HG02852 (cell line): ENCODE data around the gene SOX30.
"Not testable (repeated sequence)": the region's sequence is repeated elsewhere in the genome, so short reads cannot be mapped to it uniquely, and the experiment has no call there.

ENCODE experiments used
- ATAC-seq: cut with Tn5 transposase; IDR thresholded peaks from one replicate; pipeline ENCODE4 v1.9.1; 2021; ENCODE audit warnings: mild to moderate bottlenecking, moderate library complexity; ENCODE audit not compliant: unreplicated experiment

SOX30 gene

DNA sequence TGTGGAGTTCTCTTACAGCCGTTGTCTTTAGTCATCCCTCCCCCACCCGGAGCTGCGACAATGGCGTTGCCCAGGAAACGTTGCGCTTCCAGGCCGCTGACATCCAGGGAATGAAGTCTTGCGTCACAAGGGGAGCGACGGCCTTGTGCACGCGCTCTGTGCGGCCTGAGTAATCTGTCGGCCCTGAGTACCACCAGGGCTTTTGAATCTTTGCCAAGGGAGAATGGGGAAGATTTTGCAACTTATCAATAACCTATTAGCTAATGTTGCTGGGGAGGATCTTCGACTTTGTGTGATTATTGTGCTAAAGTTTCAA is at the start of gene SOX30:
TSS of gene SOX30 (minus strand) at position 62 of the 316 bp plus-strand sequence. CDS start 360 bp downstream, outside the sequence.
- no peak for ATAC-seq

DNA sequence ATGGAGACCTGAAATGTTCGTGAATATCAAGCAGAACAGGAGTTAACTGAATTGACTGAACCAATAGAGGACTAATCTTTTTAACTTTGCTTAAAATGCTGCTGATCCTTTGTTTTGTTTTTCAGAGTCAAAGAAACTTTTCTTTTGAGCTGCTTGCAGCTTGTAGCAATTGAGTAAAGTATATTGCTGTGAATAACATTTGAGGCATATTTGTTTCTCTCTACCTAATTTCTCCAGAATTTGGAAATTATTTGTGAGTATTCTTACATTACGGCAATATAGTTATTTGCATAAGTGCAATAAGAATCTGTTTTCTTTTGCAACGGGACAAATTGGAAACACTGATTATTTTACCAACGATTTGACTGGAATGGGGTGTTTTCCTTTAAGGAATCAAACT is 46.4 kb upstream of the SOX30 start:
- not testable (repeated sequence) for ATAC-seq

DNA sequence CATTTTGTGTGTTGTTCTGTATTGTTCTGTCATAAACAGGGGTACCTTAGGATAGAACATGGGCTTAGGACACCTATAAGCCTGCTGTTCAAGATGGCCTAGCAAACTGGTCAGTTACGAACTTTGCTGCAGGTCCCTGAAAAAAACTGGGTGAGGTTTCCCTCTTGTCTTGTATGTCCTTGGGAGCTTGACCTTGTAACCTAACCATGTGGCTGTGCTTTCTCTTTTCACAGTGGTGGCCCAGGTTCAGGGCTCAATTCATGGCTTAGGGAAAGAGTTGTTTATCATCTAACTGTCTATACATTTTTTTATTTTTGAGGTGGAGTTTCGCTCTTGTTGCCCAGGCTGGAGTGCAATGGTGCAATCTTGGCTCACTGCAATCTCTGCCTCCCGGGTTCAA is 43.9 kb upstream of the SOX30 start:
- ATAC-seq = not testable (repeated sequence)

DNA sequence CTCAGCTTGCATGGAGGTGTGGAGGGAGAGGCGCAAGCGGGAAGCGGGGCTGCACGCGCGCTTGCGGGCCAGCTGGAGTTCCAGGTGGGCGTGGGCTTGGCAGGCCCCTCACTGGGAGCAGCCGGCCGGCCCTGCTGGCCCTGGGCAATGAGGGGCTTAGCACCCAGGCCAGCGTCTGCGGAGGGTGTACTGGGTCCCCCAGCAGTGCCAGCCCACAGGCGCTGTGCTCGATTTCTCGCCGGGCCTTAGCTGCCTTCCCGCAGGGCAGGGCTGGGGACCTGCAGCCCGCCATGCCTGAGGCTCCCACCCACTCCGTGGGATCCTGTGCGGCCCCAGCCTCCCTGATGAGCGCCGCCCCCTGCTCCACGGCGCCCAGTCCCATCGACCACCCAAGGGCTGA is 41.6 kb upstream of the SOX30 start:
- not testable (repeated sequence) for ATAC-seq

DNA sequence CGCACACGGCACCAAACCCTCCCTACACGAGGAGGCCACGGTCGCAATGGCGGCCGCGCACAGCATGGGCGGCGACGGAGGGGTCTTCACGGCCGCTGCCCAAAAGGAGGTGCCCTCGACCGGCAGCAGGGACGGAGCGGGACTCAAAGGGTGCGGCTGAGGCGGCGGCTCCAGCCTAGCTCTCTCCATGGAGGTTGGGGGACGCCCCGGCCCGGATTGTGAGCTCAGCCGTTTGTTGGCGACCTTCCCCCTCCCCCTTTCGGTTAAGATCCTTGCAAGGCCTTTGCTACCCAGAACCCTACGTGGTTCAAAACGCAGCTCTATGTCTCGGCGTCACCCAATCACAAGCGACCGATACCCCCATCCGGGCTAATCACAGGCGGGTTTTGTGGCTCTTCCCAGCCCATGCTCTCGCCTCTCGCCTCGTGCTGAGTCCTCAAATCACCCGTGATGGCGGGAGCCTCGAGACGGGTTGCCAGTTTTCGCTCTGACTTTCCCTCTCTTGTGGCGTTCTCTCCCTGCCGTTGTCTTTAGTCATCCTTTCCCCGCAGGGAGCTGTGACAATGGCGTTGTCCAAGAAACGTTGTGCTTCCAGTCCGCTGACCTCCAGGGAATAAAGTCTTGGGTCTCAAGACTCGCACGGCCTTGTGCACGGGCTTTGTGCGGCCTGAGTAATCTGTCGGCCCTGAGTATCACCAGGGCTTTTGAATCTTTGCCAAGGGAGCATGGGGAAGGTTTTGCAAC is 38.6 kb upstream of the SOX30 start:
- ATAC-seq = no peak

DNA sequence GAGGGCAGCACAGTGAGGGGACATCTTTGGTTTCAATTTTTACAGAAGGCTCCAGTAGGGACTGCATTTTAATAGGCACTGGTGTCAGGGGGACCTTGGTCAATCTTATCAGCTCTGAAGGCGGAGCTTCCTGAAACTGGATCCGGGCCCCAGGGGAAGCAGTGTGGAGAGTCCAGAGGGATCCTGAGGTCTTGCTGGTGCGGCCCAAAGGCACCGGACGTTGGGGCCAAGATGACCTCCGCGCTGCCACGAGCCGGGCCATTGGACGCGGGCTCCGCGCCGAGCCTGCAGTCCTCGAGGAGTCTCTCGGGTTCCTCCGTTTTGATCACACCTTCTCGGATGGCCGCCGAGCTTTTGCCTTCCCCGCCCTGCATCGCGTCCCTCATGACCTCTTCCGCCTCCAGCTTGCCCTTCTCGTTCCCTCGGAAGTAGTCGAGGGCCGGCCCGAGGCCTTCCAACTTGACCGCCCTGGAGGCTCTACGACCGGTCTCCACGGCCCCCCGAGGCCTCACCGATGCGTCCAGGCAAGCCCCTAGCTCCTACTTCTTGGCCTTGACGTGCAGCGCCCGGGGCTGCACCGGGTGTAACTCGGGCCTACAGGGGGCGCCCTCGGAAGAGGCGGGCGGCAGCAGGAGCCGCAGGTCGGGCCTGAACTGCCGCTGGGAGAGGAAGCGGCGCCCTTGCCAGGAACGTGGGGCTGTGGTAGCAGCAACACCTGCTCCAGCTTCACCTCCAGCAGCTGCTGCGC is 37.9 kb upstream of the SOX30 start:
- ATAC-seq = no peak

DNA sequence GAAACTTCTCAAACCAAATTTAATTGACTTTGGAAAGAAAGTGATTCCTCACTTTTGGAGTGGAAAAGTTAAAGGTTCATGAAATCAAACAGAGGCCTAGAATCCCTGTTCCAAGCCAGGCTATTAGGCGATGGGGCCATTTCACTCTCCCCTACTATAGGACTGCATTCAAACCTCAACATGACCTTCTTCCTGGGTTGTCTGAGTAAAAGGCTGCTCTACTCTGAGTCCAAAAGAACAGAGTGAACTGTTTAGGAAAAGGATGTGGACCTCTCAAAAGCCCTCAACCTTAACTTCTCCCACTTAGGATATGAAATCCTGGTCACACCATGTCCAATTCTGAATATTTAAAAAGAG is 34.9 kb upstream of the SOX30 start:
- ATAC-seq = no peak

DNA sequence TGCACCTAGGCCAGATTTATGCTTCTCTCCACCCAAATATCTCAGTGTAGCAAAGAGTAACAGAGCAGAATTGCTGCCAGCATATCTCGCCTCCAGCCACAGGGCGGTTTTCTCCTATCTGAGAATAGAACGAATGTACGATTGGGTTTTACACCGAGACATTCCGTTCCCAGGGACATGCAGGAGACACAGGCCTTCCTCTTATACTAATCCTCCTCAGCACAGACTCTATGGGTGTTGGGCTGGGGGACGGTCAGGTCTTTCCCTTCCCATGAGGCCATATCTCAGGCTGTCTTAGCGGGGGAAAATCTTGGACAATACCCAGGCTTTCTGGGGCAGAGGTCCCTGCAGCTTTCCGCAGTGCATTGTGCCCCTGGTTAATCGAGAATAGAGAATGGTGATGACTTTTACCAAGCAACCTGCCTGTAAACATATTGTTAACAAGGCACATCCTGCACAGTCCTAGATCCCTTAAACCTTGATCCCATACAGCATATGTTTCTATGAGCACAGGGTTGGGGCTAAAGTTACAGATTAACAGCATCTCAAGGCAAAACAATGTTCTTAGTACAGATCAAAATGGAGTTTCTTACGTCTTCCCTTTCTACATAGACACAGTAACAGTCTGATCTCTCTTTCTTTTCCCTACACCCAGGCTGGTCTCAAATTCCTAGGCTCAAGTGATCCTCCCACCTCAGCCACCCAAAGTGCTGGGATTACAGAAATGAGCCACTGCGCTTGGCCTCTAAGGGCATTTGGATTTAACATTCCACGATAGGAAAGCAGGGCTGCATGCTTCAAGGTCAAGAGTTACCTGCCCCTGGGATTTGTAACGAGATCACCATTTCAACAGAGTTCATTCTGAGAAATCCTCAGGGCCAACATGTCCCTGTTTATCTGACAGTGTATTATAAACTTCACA is 34.3 kb upstream of the SOX30 start:
- ATAC-seq = not testable (repeated sequence)

DNA sequence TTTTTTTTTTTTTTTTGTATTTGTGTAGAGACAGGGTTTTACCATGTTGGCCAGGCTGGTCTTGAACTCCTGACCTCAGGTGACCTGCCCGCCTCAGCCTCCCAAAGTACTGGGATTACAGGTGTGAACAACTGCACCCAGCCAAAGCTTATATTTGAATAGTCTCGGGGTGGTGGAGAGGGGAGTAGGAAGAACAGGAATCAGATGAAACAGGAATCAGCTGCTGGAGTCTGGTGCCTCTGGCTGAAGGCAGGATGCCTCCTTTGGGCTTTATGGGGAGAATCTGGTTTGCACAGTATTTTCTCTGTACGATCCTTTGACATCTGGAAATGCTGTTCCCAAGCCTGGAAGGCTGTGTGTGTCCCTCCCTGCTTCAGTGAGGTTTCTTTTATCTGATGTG is 30.0 kb upstream of the SOX30 start:
- ATAC-seq = no peak

DNA sequence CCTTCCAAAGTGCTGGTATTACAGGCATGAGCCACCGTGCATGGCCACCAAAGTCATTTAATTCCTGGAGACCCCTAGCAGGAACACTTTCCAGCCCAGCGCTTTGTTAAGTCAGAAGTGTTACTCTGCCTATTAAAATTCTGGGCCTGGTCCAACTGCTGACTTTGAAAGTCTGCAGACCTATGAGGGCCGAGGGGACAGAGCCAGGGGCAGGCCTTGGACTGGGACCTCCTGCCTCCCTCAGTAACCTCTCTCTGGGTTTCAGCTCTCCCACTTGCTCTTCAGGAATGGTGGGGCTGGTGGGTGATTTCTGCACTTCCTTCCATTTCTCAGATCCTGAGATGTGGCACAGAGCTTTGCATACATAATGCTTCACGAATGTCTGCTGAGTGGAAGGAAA is 28.8 kb upstream of the SOX30 start:
- ATAC-seq = no peak

DNA sequence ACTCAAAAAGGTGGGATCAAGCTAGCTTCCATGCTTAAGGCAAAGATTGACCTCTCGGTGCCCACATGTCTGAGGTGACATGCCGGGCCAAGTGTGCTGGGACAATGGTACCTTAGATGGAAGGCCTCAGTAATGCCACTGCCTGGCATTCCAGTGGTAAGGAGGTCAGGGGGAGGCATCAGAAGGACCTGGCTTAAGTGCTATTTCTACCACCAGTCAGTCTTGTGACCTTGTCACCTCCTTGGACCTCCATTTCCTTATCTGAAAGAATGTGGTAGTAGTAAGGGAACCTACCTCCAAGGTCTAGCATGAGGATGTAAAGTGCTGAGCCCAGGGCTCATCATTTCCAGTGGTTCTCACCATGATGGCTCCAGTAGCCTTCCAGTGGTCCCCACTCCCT is 28.0 kb upstream of the SOX30 start:
- no peak for ATAC-seq

DNA sequence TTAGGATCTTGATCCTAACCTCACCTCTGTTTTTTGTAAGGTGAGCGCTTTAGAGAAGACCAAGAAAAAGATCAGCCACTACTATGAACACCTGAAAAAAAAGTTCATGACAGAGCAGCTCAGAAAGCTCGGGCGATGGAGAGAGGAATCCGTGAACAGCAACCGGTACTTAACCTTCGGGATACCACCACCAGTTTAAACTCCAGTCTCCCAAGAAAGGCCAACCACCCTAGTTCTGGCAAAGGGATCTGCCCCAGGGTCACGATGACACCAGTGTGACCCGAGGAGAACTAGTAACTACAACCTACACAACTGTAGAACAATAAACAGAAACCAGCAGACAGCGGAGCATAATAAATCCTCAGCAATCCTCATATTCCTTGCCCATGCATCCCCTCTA is 27.6 kb upstream of the SOX30 start:
- ATAC-seq = no peak

DNA sequence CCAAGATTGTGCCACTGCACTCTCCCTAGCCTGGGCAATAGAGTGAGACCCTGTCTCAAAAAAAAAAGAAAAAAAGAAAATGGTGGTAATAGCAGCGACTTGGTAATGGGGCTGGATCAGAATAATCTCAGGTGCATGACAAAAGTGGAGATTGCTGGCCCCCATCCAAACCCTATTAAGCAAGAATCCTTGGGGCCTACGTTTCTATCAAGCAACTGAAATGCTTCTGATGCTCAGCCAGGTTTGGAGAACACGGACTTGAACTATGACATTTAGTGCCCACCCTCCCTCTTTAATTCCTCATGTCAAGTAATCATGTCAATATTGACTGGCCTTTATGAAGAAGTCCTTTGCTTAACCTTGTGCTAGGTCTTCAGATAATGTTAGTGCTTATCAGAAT is 25.7 kb upstream of the SOX30 start:
- no peak for ATAC-seq

DNA sequence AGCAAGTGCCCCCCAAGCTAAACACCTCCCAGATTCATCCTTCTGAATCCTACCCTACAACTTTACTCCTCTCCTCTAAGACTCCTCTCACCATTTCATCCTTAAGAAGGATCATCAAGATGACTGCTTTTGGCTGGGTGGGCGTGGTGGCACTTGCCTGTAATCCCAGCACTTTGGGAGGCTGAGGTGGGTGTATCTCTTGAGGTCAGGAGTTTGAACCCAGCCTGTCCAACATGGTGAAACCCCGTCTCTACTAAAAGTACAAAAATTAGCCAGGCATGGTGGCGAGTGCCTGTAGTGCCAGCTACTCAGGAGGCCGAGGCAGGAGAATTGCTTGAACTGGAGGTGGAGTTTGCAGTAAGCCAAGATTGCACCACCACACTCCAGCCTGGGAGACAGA is 22.1 kb upstream of the SOX30 start:
- ATAC-seq = not testable (repeated sequence)

DNA sequence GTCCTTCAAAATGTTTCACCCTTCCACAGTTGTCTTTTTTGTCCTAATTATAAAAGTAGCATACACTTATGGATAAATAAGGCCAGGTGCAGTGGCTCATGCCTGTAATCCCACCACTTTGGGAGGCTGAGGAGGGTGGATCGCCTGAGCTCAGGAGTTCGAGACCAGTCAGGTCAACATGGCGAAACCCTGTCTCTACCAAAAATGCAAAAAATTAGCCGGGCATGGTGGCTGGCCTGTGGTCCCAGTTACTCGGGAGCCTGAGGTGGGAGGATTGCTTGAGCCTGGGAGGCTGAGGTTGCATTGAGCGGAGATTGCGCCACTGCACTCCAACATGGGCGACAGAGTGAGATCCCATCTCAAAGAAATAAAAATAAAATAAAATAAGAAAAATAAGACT is 20.7 kb upstream of the SOX30 start:
- ATAC-seq = no peak

DNA sequence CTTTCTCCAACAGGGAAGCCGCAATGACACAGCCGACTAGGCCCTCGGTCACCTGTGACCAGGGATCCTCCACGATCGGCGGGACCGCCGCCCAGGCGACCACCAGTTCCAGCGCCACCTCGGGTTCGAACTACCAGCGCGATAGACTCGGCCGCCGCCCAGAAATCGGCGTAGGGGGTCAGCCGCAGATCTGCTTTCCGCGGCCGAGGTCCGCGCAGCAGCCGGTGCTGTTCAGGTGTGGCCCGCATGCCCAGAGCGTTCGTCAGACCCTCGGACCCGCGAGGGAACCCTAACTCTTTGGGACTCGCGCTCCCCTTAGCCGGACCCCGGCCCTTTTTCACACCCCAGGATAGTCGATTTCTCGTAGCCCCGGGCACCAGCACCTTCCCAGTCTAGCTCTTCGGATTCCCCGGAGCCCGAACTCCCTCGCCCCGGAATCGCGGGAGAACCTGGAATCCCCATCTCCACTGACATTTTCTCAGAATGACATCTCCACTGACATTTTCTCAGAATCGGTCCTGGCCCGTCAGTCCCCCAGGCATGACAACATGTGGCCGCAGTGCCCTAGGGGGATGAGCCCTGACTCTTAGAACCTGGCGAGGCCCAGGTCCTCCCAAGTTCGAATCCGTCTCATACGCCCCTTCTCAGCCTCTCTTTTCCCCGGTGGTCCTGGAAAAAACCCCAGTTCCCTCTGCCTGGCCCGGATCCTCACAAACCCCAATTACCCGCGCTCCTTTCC is 19.5 kb upstream of the SOX30 start:
- no peak for ATAC-seq

DNA sequence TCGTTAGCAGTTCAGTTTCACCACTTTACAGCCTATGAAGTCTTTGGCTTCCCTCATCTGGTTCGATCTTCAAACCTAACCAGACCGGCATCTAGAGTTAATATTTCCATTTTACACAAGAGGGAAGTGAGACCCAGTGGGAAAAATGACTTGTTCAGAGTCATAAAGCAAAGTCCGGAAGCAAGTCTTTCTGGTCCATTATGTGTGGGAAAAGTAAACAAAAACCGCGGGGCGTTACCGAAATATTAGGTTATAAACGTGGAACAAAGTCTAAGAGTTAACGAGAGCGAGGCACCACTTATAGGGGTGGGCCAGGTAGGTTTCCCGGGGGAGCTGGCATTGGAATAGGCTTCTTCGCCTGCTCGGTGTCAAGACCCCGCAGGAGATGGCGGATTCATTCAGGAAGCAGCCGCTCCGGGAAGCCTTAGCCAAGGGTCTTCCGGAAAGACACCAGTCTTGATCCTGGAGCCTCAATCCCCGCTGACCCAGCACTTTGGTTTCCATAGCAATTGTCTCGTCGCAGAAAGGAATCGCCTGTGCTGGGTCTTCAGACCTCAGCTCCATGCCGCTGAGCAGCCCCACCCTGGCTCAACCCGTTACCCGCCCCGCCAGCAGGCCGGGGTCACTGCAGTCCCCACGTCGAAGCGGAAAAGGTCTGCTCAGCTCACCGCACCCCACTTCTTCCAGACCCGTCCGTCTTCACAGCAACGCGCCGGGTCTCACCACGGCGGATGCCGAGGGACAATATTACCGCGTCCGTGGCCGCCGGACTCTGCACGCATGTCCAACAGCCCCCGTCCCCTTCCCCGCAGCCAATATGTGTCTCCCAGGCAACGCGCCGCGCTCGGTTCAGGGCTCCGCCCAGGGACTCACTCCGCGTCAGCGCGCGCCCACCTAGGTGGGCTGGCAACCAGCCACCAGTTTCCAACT is 18.7 kb upstream of the SOX30 start, which contains the start of gene C5orf52:
TSS of gene C5orf52 (plus strand) at position 872 of the 930 bp plus-strand sequence. CDS start 82 bp downstream, outside the sequence.
- ATAC-seq = peak; percentile 37

DNA sequence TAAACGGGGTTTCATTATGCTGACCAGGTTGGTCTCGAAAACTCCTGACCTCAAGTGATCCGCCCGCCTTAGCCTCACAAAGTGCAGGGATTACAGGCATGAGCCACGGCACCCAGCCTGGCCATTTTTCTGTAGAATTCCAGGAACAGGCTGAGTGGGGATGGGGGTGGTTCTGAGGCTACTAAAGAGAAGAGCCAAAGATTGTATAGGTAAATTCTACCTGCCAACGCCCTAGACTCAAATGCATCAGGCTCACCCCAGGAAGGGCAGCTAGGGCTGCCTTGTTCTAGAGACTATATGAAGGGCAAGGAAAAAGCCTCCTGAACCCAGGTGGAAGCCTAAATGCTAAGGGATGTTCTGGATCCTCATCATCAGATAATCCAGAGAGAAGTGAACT is 17.5 kb upstream of the SOX30 start:
- ATAC-seq = no peak

DNA sequence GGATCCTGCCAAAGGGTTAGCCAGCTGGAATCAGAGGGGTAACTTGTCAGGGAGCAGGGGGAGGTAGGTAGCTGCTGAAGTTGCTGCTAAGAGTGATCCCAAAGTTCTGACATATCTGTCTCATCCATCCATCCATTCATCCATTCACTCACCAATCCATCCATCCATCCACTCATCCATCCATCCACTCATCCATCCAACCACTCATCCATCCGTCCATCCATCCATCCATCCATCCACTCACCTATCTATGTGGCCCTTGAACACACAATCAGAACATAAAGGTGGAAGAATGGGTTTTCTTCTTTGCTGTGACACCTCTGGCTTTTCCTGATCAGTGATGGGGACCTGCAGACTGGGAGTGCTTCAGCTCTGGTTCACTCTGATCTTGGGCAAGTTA is 16.1 kb upstream of the SOX30 start:
- no peak for ATAC-seq
